GM06990 (cell line): ENCODE measurements around the gene ST8SIA4.

Source experiments
- DNase-seq: peaks from one replicate; pipeline ENCODE4 v3.0.0-alpha.2; 2011; ENCODE audit not compliant: insufficient read length; ENCODE audit errors: extremely low read depth
- H3K27me3 ChIP-seq: replicated peaks from 2 replicates; pipeline ENCODE4 v1.6.0; 2011; ENCODE audit warnings: low read length; ENCODE audit not compliant: control insufficient read depth, insufficient read depth
- H3K36me3 ChIP-seq: 2 replicates; pipeline ENCODE4 v1.5.1; 2011; ENCODE audit warnings: low read length; ENCODE audit not compliant: control insufficient read depth, insufficient read depth
- H3K4me3 ChIP-seq: replicated peaks from 2 replicates; pipeline ENCODE4 v1.5.1; 2011; ENCODE audit warnings: low read depth, mild to moderate bottlenecking, control low read depth, low read length
- TF ChIP-seq, protein P1 (sequence below): IDR thresholded peaks from 2 replicates; pipeline ENCODE4 v1.5.1; 2011; ENCODE audit warnings: low read length, control low read depth, mild to moderate bottlenecking, inconsistent platforms; ENCODE audit not compliant: insufficient read depth, poor library complexity, severe bottlenecking

The ST8SIA4 gene

DNA sequence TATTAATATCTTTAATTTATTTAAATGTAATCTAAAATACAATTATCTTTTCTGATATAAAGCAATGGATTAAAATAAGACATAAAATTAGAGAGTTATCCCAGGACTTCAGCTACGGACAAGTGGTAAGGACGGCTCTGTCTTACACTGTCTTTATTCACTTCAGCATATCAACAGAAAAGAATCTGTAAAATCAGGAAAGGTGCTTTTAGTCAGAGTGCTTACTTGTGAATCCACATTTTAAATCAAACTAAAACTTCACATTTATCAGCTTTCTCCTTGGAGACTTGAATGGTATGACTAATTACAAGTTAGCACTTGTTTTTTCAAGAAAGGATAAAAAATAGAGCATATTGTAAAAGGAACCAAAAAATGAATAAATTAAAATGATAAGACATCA, 39.3 kb downstream of the ST8SIA4 start:
- H3K36me3 ChIP-seq: no peaks in the 10 kb centered on the region
- DNase-seq: no peak

DNA sequence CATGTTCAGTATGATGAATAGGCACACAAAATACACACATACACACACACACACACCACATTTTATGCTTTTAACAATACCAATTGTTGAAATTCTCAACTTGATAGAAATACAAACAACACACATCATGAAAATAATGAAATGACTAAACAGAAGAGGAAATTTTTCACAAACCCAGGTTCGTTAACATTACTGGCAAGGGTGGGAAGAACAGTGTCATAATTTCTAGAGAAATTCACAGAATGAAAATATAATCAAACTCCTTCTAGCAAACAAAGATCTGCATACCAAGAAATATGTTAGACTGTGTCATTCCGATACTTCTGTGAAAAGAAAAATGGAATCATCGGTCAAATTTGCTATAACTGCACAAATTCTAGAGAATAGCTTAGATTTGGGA, 41.9 kb downstream of the ST8SIA4 start:
- H3K36me3 ChIP-seq: no peaks in the 10 kb centered on the region
- no peak overlapping the region for H3K4me3 ChIP-seq
- TF ChIP-seq, protein P1, sequence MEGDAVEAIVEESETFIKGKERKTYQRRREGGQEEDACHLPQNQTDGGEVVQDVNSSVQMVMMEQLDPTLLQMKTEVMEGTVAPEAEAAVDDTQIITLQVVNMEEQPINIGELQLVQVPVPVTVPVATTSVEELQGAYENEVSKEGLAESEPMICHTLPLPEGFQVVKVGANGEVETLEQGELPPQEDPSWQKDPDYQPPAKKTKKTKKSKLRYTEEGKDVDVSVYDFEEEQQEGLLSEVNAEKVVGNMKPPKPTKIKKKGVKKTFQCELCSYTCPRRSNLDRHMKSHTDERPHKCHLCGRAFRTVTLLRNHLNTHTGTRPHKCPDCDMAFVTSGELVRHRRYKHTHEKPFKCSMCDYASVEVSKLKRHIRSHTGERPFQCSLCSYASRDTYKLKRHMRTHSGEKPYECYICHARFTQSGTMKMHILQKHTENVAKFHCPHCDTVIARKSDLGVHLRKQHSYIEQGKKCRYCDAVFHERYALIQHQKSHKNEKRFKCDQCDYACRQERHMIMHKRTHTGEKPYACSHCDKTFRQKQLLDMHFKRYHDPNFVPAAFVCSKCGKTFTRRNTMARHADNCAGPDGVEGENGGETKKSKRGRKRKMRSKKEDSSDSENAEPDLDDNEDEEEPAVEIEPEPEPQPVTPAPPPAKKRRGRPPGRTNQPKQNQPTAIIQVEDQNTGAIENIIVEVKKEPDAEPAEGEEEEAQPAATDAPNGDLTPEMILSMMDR: no peak
- DNase-seq: no peak
- no peaks in the 10 kb centered on the region for H3K27me3 ChIP-seq

More for the DNA sequence above, 39.3 kb downstream of the ST8SIA4 start:
- Histone ChIP-seq H3K4me3 (no peak overlapping the region), H3K27me3 (no peaks in the 10 kb centered on the region)
- TF ChIP-seq, protein P1: no peak

DNA sequence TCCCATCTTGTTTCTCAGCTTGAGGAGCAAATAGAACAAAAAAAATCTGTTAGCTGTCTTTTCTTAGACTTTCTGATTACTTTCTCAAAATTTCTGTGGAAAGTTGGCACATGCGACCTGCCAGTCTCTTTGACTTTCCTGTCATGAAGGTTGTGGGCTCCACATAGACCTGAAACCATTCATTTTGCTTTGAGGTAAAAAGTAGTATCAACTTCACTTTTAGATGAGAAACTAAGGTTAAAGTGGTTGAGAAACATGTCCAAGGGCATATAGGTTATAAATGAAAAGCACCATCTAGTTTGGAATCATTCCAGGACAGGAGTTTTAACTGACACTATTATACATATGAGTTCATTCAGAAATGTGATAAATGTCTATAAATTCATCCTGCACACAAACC, 42.7 kb downstream of the ST8SIA4 start:
- Histone ChIP-seq H3K4me3 (no peak overlapping the region), H3K27me3 (no peaks in the 10 kb centered on the region), H3K36me3 (no peaks in the 10 kb centered on the region)
- DNase-seq: no peak
- TF ChIP-seq, protein P1: no peak

DNA sequence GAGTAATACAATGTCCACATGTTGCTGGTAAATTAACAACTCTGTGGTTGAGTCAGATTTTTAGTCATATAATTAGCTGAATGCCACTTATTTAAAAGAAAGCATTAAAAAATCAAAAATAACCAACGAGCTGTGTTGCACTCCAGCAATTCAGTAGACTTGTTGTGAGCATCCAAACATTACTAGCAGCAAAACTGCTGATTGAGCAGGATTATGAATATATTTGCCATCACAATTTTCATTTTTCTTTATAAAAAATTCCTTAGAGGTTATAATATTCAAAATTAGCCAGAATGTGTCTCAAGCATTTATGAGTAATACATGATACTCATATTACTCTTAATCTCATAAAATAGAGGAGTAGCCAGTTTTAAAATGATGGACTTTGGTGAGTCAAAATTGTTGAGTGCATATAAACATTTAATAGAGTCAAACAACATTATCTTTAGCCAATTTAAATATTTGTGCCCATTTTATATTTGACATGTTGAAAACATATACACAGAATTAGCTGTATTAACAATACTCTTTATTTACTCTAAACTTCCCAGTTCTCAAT, 44.0 kb downstream of the ST8SIA4 start:
- no peak for DNase-seq
- Histone ChIP-seq H3K27me3 (no peaks in the 10 kb centered on the region), H3K4me3 (no peak overlapping the region), H3K36me3 (no peaks in the 10 kb centered on the region)
- TF ChIP-seq, protein P1: no peak

DNA sequence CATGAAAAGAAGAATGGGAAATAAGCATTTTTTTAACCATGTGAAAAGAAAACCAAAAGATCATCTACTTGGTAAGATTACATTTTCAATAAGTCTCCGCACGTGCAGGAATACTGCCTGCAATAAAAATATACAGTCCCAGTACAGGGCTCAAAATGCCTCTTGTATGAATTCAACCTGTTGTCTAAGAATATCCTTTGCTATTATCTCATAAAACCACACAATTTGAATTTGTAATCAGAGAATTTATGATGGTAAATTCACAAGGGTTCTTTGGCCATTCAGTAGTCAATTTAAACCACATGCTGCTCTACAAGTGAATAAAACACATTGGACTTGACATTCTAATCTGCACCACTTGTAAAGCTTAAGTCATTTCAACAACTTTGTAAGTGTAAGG, 46.6 kb downstream of the ST8SIA4 start:
- peak; percentile 52 for DNase-seq
- no peaks in the 10 kb centered on the region for H3K27me3 ChIP-seq
- peak overlapping the region; percentile 48 for H3K4me3 ChIP-seq
- H3K36me3 ChIP-seq: no peaks in the 10 kb centered on the region
- TF ChIP-seq, protein P1: no peak

DNA sequence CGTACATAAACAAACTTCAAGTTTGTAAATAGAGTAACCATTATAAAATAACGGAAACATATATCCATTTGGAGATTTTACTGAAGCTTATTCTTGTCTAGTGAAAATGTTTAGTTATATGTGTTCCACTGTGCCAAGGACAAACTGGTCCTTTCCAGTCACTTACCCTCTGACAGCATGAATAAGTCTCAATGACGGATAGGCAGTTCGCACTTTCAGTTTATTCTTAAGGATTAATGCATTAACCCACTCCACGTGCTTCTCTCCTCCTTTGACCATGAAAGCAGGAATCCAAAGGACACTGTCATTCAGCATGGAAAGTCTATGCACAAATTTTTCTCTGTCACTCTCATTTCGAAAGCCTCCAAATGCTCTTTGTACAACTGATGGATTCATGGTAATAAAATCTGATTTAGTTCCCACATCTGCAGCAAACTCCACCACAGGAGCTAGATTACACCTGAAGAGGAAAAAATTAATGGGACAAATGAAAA, 47.1 kb downstream of the ST8SIA4 start:
- Histone ChIP-seq H3K27me3 (no peaks in the 10 kb centered on the region), H3K4me3 (peak overlapping the region; percentile 48), H3K36me3 (no peaks in the 10 kb centered on the region)
- TF ChIP-seq, protein P1: no peak
- DNase-seq: no peak
